ENCODE results near the gene SKAP2.

Gene SKAP2

GRCh38 chr7:26658389-26659084, 205.9 kb downstream of the SKAP2 start:
- DNase-seq: no peak

- no peak for DNase-seq
Measured at GRCh38 chr7:26657686-26658388, 206.6 kb downstream of the SKAP2 start.

GRCh38 chr7:26657206-26657641, 207.2 kb downstream of the SKAP2 start:
- no peak for DNase-seq

DNA sequence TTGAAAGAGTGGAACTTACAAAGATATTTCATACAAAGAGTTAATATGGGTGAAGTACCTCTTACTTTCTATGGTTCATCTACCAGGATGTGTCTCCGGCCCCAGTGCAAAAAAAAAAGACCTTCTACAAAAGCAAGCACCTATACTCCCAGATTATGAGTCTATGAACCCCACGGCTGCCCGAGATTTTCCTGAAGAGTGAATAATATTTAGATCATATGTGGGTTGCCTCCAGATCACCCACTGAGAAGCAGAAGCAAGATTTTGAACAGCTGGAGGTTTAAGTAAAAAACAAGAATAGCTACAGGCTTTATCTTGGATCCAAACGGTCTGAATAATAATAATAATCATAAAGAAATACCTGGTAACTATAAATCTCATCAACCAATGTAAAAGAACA, 207.7 kb downstream of the SKAP2 start:
- no peak for DNase-seq

- no peak for DNase-seq
Measured at GRCh38 chr7:26655781-26656180, 208.6 kb downstream of the SKAP2 start.

DNA sequence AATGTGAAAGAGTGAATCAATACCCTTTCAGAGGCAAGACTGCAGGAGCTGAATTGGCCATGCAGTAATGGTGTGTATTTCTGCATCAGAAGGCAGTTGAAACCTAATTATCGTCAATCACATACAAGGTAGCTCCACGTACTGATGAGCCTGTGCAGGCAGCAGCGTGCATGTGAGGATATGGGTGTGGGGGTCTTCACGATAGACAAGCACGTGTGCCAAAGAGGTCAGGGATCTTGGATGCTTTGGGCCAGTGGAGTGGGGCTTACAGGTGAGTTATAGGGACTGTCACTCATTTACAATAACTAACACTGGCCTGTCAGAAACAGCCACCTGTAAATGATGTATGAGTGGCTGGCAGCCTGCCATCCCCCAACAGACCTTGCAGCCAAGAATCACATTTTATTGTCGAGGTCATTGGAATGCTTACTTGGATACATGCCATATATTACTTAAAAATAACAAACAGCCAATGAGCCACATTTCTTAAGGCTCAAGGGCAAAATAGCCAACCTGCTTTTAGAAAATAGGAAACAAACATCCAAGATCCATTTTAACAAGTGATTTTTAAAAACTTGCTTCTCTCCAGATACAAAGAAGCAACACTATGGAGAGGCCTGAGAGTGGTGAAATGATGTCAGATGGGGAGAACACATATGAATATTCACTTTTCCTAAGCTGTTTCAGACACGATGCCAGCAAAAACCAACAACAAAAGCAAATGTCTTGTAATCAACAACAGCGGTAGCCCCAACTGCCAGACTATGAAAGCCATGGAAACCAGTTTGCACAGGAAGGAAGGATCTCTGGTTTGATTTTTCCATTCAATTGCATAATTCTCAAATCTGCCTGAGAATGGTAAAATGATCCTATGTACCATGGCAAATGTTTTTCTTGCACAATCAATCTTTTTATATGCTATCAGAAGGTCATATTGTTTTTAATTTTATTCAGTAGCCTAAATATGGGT, 210.7 kb downstream of the SKAP2 start:
- DNase-seq: no peak

DNA sequence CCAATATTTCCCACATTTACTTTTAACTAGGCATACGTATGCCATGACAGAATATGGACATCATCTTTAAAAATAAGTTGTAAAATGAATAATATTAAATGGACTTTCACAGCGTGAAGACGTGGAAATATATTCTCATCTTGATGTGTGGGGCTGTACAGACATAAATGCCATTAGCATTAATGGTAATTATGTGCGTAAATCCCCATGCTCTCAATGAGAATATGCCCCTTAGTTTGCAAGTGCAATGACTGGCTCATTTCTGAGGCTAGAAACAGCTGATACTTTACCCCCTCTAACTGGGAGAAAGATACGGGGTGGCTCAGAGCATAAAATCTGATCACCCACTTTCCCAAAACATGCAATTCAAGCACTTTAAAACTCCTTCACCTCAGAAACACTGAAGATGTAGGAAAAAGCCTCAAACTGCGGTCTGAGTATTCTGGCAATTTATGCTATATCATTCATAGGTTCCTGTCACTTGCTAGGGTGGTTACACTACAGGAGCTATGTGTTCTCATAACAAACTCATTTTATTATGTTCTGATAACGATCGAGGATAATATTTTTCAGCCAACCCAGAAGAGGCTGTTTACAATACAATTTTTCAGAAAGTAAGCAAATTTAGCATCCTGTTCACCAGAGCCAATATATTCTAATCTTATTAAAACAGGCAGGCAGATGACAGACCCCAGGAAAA, 211.8 kb downstream of the SKAP2 start:
- no peak for DNase-seq

DNA sequence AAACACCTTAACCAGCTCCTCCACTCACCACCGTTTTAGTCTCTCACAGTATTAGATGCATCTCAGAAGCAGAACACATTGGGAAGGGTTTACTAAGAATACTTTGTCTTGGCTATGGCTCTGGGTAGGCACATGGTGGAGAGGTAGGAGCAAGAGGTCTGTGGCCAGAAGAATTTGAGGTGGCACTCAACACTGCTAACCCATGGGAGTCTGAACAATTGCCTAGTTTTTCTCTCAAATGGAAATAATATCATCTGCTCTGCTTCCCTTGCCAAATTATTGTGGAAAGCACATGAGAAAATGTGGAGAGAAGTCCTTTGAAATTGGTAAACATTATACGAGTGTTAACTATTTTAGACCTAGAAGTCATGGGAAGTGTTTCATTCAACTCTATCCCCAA, 214.3 kb downstream of the SKAP2 start:
- DNase-seq: no peak

DNA sequence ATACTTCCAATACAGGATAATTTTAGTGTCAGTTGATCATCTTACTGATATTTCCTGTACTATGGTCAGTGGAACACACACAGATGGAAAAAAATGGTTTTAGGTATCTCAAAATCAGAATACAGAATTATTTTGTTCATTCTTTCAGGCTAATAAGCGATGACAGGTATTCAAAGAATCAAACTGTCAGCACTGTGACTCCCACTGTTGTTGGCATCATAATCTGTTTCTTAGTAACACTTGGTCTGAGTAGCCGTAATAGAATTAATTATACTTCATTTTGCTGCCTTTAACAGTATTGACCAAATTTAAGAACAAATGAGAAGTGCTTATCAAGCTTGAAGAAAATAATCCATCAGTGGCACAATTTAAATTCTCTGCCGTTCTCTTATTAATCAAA, 215.0 kb downstream of the SKAP2 start:
- DNase-seq: no peak

- no peak for DNase-seq
Measured at GRCh38 chr7:26648554-26648953, 215.8 kb downstream of the SKAP2 start.

DNA sequence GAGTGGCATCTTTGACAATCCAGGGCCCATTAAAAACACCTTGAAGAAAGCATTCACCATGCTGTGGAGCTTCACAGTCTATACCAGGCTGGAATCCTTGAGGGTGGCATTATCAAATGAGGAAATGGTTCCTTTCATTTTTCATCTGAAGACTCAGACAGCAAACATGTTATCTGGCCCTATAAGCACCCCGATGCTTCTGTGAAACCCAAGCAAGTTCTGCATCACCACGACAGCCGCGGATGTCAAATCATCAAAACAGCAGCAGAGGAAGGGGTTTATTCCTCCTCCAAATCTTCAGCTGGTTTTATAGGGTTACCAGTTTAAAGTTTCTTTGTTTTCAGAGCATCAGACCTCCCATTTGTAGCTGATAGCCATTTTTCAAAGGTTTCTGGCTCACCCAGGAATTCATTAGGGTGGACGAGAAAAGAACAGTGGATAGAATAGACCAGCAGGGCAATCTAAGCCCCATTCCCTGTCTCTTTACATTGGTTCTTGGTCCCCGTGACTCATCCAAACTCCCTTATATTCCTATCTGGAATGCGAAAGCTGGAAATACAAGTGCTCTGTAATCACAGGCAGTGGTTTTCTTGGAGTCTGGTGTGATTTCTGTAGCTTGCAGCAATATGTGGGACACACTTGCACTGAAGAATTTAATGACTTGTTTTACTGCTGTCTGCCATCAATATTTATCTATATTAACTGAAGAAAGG, 217.9 kb downstream of the SKAP2 start:
- DNase-seq: no peak

- DNase-seq: no peak
Measured at GRCh38 chr7:26645121-26645520, 219.3 kb downstream of the SKAP2 start.

GRCh38 chr7:26642416-26642815, 222.0 kb downstream of the SKAP2 start:
- no peak for DNase-seq

DNA sequence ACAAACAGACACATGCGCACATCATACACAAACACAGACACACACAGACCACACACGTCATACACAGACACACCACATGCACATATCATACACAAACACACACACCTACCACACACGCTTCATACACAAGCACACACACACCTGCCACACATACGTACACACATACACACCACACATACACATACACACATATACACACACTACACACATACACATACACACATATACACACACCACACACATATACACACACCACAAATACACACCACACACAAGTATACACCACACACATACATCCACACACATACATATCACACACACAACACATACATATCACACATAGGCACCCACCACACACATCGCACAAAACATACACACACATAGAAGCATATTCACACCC, 224.7 kb downstream of the SKAP2 start:
- no peak for DNase-seq

- no peak for DNase-seq
Measured at GRCh38 chr7:26639111-26639510, 225.3 kb downstream of the SKAP2 start.

DNA sequence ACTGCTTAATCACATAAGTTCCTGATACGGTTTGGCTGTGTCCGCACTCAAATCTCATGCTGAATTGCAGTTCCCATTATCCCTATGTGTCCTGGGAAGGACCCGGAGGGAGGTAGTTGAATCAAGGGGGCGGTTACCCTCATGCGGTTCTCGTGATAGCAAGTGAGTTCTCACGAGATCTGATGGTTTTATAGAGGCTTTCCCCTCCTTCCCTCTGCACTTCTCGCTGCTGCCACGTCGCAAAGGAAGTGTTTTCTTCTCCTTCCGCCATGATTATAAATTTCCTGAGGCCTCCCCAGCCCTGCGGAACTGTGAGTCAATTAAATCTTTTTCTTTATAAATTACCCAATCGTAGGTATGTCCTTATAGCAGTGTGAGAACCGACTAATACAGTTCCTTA, 226.2 kb downstream of the SKAP2 start:
- DNase-seq: no peak

DNA sequence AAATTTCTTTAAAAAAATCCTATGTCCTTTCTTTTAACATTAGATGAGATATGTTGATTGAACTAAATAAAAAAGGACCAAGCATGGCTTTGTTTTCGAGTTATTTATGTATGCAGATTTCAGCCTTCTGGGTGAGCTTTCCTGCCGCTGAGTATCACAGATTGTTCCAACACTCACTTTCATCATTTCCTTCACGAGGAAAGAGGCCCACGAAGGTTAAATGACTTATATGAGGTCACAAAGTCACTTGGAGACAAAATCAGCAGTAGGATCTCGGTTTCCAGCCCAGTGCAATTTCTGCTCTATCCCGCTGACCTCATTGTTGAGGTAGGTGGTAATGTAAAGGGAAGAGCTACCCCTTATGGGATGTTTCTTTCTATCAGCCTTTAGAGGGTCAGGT, 226.8 kb downstream of the SKAP2 start:
- DNase-seq: no peak

- no peak for DNase-seq
Measured at GRCh38 chr7:26636808-26637207, 227.6 kb downstream of the SKAP2 start.

DNA sequence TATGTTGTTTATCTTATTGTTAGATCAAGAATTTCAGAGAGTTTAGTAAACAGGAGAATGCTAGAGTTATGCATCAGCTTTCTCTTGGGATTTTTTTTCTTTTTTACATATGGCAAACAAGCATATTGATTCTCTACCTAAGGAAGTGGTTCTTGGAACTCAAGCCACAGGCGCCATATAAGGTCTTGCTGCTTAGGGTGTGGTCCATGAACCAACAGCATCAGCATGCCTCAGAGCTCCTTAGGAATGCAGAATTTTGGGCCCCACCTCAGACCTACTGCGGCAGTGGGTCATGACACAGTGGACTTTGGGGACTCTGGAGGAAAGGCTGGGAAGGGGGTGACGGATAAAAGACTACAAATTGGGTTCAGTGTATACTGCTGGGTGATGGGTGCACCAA, 230.8 kb downstream of the SKAP2 start:
- no peak for DNase-seq

DNA sequence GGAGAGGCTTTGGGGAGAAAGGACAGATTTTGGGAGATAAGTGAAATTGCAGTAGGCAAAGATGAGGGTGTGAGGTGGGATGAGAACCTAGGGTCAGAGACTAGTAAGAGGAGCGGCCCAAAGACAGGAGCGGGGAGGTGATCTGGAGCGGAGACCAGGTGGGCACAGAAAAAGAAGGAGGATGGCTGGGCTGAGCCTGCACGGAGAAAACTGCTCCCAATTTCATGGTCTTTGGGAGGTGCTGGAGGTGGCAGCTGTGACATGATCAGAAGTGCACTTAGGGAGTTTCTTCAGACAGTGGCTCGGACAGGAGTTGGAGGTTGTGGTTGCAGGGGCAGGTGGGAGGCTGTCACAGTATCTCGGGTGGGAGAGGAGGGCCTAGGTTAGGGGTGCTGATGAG, 232.8 kb downstream of the SKAP2 start:
- DNase-seq: no peak

- no peak for DNase-seq
Measured at GRCh38 chr7:26630941-26631580, 233.3 kb downstream of the SKAP2 start.

DNA sequence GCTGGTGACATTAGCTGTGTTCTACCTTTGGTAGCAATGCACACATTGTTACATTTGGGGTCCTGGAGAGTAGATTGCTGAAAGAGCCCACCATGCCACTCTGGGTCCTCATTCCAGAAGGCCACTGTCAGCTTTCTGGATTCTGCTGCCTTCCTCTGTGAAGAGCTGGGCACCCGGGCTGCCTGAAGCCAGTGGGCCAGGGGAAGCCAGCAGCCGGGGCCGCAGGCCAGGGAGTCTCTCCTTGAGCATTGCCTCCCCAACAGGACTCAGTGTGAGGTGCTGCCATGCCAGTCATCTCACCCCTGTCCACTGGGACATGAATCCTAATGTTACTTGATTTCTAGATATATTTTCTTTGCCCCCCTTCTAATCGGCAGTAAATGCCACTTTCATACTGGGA, 234.0 kb downstream of the SKAP2 start:
- DNase-seq: no peak

Data from activated CD4-positive, alpha-beta T cell treated with anti-CD3 and anti-CD28 coated beads, Interleukin-10, Interleukin-2, amounts not matched to agents 100 ng/mL and 50 ng/mL, durations not matched to agents 16 hours and 8 hours (primary cell).